Neural cell (in vitro differentiated cells): ENCODE results near the gene PTPRN2. TPM values are rescaled to one million over a fixed set of nuclear protein-coding genes. Genes with fewer than 3 reads are reported as not detected.

ENCODE experiments used
- H2AFZ ChIP-seq: fragments of 200-600, 300-800 bp; sonication (generic), shearing (Covaris generic); 2 replicates; pipeline ENCODE4 v1.6.0; 2014; ENCODE audit warnings: low read depth, mild to moderate bottlenecking, antibody characterized with exemption, low read length, moderate library complexity
- H3F3A ChIP-seq: fragments of 200-600 bp; shearing (Covaris generic); 2 replicates; pipeline ENCODE4 v1.6.1; 2016; ENCODE audit warnings: mild to moderate bottlenecking, moderate library complexity, mixed read lengths, antibody characterized with exemption, low read length; ENCODE audit not compliant: insufficient read depth, poor library complexity, severe bottlenecking
- H3K27ac ChIP-seq: fragments of 200-600, 300-800 bp; sonication (generic), shearing (Covaris generic); 2 replicates; pipeline ENCODE4 v1.5.1; 2014; ENCODE audit warnings: mild to moderate bottlenecking, low read length, moderate library complexity
- H3K27me3 ChIP-seq: fragments of 300-800, 200-600 bp; sonication (generic), shearing (Covaris generic); 2 replicates; pipeline ENCODE4 v1.6.0; 2014; ENCODE audit warnings: mild to moderate bottlenecking, low read depth, low read length, moderate library complexity; ENCODE audit not compliant: insufficient read depth
- H3K36me3 ChIP-seq: fragments of 300-800, 200-600 bp; sonication (generic), shearing (Covaris generic); 2 replicates; pipeline ENCODE4 v1.5.1; 2014; ENCODE audit warnings: mild to moderate bottlenecking, antibody characterized with exemption, low read length, moderate library complexity; ENCODE audit not compliant: insufficient read depth
- H3K4me2 ChIP-seq: fragments of 300-800, 200-600 bp; sonication (generic), shearing (Covaris generic); 2 replicates; pipeline ENCODE4 v1.6.0; 2014; ENCODE audit warnings: mild to moderate bottlenecking, low read length
- H3K4me3 ChIP-seq: fragments of 300-800, 200-600 bp; sonication (generic), shearing (Covaris generic); 2 replicates; pipeline ENCODE4 v1.5.1; 2014; ENCODE audit warnings: mild to moderate bottlenecking, low read length, moderate library complexity
- H3K79me2 ChIP-seq: fragments of 200-600 bp; shearing (Covaris generic); replicated peaks from 2 replicates; pipeline ENCODE4 v1.6.0; 2014; ENCODE audit warnings: mild to moderate bottlenecking, low read length, moderate library complexity; ENCODE audit not compliant: insufficient read depth
- H3K9ac ChIP-seq: fragments of 300-800, 200-600 bp; sonication (generic), shearing (Covaris generic); 2 replicates; pipeline ENCODE4 v1.6.1; 2016; ENCODE audit warnings: mild to moderate bottlenecking, low read length, mixed read lengths
- H3K9me2 ChIP-seq: fragments of 200-600 bp; shearing (Covaris generic); 2 replicates; pipeline ENCODE4 v1.6.1; 2016; ENCODE audit warnings: mild to moderate bottlenecking, low read length, mixed read lengths; ENCODE audit not compliant: insufficient read depth
- H3K9me3 ChIP-seq: fragments of 200-600, 300-800 bp; sonication (generic), shearing (Covaris generic); 2 replicates; pipeline ENCODE4 v1.6.1; 2016; ENCODE audit warnings: mild to moderate bottlenecking, mixed run types, low read length, moderate library complexity, mixed read lengths
- H4K20me1 ChIP-seq: fragments of 200-600 bp; shearing (Covaris generic); 2 replicates; pipeline ENCODE4 v1.6.1; 2016; ENCODE audit warnings: mild to moderate bottlenecking, mixed run types; ENCODE audit not compliant: insufficient read depth
- EP300 ChIP-seq: fragments of 450-650 bp; conservative IDR thresholded peaks from 2 replicates; pipeline ENCODE4 v1.6.1; 2014; ENCODE audit warnings: antibody characterized with exemption, mild to moderate bottlenecking, moderate library complexity; ENCODE audit not compliant: poor library complexity, severe bottlenecking
- EZH2 ChIP-seq: fragments of 200-600, 300-800 bp; shearing (Covaris generic), sonication (generic); IDR thresholded peaks from 2 replicates; pipeline ENCODE4 v1.6.1; 2014; ENCODE audit warnings: antibody characterized with exemption, low read length, borderline replicate concordance, mild to moderate bottlenecking; ENCODE audit not compliant: insufficient read depth, poor library complexity, severe bottlenecking
- MXI1 ChIP-seq: fragments of 450-650 bp; conservative IDR thresholded peaks from 2 replicates; pipeline ENCODE4 v1.6.1; 2014; ENCODE audit warnings: antibody characterized with exemption, mild to moderate bottlenecking; ENCODE audit not compliant: poor library complexity, severe bottlenecking
- POLR2AphosphoS5 ChIP-seq: IDR thresholded peaks from 2 replicates; pipeline ENCODE4 v1.6.1; 2012
- RAD21 ChIP-seq: fragments of 450-650 bp; conservative IDR thresholded peaks from 2 replicates; pipeline ENCODE4 v1.6.1; 2014; ENCODE audit warnings: antibody characterized with exemption, mild to moderate bottlenecking, moderate library complexity
- SMC3 ChIP-seq: fragments of 450-650 bp; conservative IDR thresholded peaks from 2 replicates; pipeline ENCODE4 v1.6.1; 2014; ENCODE audit warnings: antibody characterized with exemption, mild to moderate bottlenecking, moderate library complexity; ENCODE audit not compliant: poor library complexity
- TAF1 ChIP-seq: IDR thresholded peaks from 2 replicates; pipeline ENCODE4 v1.6.1; 2012; ENCODE audit warnings: low read depth
- polyA plus RNA-seq: library from polyadenylated mRNA; depleted of rRNA; stranded (reverse); fragments of >200 nt; gene quantifications from 2 replicates; pipeline ENCODE4 v1.2.3, GENCODE V29; 2014
- TF ChIP-seq, protein P1 (sequence below): fragments of 450-650 bp; IDR thresholded peaks from 2 replicates; pipeline ENCODE4 v1.5.1; 2014; ENCODE audit warnings: antibody characterized with exemption, mild to moderate bottlenecking, moderate library complexity; ENCODE audit not compliant: poor library complexity, severe bottlenecking
- TF ChIP-seq, protein P2 (sequence below): IDR thresholded peaks from 2 replicates; pipeline ENCODE4 v1.6.1; 2012; ENCODE audit warnings: borderline replicate concordance

The PTPRN2 gene
- polyA plus RNA-seq, 1 donor from 2014 or later = 31.0 TPM

DNA sequence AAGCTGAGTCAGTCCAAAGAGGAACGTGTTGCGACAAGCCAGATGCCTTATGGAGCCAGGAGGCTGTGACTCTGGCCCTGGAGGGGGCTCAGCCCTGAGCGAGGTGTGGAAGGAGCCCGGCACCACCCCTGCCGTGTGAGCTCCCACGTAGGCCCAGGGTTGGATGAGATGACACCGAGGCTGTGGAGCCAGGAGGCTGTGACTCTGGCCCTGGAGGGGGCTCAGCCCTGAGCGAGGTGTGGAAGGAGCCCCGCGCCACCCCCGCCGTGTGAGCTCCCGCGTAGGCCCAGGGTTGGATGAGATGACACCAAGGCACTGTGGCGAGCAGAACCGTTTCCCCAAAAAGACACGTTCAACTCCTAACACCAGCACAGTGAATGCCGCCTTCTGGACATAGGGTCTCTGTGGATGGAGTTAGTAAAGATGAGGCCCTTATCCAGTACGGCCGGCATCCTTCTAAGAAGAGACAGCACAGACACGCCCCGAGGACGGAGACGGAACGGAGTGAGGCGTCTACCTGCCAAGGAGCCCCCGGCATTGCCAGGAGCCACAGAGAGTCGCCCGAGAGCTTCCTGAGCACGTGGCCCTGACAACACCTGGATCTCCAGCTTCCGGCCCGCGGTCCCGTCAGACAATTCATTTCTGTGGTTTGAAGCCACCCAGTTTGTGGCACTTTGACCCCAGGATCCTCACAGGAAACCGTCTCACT, 778.3 kb downstream of the PTPRN2 start:
- no peaks in the 10 kb centered on the region for H3K36me3 ChIP-seq
- no peaks in the 10 kb centered on the region for H3K9me3 ChIP-seq
- H3K79me2 ChIP-seq = no peaks in the 10 kb centered on the region
- no peak overlapping the region for H3K4me2 ChIP-seq
- no peak overlapping the region for H2AFZ ChIP-seq
- TF ChIP-seq, protein P1, sequence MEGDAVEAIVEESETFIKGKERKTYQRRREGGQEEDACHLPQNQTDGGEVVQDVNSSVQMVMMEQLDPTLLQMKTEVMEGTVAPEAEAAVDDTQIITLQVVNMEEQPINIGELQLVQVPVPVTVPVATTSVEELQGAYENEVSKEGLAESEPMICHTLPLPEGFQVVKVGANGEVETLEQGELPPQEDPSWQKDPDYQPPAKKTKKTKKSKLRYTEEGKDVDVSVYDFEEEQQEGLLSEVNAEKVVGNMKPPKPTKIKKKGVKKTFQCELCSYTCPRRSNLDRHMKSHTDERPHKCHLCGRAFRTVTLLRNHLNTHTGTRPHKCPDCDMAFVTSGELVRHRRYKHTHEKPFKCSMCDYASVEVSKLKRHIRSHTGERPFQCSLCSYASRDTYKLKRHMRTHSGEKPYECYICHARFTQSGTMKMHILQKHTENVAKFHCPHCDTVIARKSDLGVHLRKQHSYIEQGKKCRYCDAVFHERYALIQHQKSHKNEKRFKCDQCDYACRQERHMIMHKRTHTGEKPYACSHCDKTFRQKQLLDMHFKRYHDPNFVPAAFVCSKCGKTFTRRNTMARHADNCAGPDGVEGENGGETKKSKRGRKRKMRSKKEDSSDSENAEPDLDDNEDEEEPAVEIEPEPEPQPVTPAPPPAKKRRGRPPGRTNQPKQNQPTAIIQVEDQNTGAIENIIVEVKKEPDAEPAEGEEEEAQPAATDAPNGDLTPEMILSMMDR = no peak
- no peak for TF ChIP-seq SMC3
- no peaks in the 10 kb centered on the region for H3K27me3 ChIP-seq
- H3K9ac ChIP-seq = no peak overlapping the region
- H4K20me1 ChIP-seq = no peaks in the 10 kb centered on the region
- H3K9me2 ChIP-seq = no peaks in the 10 kb centered on the region
- no peak overlapping the region for H3K4me3 ChIP-seq
- no peaks in the 10 kb centered on the region for H3F3A ChIP-seq
- H3K27ac ChIP-seq = no peak overlapping the region

DNA sequence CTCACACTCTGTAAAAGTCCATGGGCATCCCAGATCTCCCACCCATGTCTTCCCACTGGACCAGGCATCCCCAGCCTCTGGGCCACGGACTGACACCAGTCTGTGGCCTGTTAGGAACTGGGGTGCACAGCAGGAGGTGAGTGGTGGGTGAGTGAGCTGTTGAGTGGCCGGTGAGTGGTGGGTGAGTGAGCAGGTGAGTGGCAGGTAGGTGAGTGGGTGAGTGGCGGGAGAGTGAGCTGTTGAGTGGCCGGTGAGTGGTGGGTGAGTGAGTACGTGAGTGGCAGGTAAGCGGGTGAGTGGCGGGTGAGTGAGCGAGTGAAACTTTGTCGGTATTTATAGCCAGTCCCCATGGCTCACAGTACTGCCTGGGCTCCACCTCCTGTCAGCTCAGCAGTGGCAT, 779.6 kb downstream of the PTPRN2 start:
- Histone ChIP-seq H3K9me3 (peaks cover 5% of the 10 kb centered on the region), H3K4me2 (no peak overlapping the region), H3K79me2 (no peaks in the 10 kb centered on the region), H3K27me3 (no peaks in the 10 kb centered on the region), H3F3A (no peaks in the 10 kb centered on the region), H4K20me1 (no peaks in the 10 kb centered on the region), H3K9me2 (no peaks in the 10 kb centered on the region), H3K9ac (no peak overlapping the region), H3K27ac (no peak overlapping the region), H2AFZ (no peak overlapping the region), H3K4me3 (no peak overlapping the region), H3K36me3 (no peaks in the 10 kb centered on the region)
- TF ChIP-seq, protein P1 = no peak
- TF ChIP-seq EZH2 (no peak), EP300 (no peak), MXI1 (no peak), SMC3 (no peak), POLR2AphosphoS5 (no peak), TAF1 (no peak), RAD21 (no peak)
- TF ChIP-seq, protein P2, sequence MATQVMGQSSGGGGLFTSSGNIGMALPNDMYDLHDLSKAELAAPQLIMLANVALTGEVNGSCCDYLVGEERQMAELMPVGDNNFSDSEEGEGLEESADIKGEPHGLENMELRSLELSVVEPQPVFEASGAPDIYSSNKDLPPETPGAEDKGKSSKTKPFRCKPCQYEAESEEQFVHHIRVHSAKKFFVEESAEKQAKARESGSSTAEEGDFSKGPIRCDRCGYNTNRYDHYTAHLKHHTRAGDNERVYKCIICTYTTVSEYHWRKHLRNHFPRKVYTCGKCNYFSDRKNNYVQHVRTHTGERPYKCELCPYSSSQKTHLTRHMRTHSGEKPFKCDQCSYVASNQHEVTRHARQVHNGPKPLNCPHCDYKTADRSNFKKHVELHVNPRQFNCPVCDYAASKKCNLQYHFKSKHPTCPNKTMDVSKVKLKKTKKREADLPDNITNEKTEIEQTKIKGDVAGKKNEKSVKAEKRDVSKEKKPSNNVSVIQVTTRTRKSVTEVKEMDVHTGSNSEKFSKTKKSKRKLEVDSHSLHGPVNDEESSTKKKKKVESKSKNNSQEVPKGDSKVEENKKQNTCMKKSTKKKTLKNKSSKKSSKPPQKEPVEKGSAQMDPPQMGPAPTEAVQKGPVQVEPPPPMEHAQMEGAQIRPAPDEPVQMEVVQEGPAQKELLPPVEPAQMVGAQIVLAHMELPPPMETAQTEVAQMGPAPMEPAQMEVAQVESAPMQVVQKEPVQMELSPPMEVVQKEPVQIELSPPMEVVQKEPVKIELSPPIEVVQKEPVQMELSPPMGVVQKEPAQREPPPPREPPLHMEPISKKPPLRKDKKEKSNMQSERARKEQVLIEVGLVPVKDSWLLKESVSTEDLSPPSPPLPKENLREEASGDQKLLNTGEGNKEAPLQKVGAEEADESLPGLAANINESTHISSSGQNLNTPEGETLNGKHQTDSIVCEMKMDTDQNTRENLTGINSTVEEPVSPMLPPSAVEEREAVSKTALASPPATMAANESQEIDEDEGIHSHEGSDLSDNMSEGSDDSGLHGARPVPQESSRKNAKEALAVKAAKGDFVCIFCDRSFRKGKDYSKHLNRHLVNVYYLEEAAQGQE = no peak
